ENCODE measurements around the gene AGXT.

- TF ChIP-seq CTCF (conservative IDR thresholded peaks at IDR 0.05; ENCODE audit: low read depth, low read length): no peak
- no peak for TF ChIP-seq EZH2 (IDR thresholded peaks at IDR 0.05; ENCODE audit: borderline replicate concordance, low read depth, low read length, poor library complexity, severe bottlenecking)
Measured at GRCh38 chr2:240884221-240884620, 15.6 kb downstream of the AGXT start.
